Breast epithelium (tissue), 4 donors: ENCODE results near the gene PRPF6. TPM values are rescaled to one million over a fixed set of nuclear protein-coding genes. Genes with fewer than 3 reads are reported as not detected.

ENCODE experiments used
- DNase-seq, 2 donors: peaks; one replicate each; pipeline ENCODE4 v3.0.0-alpha.2; 2019; ENCODE audit warnings: low spot score in 2 of 2
- H3K27ac ChIP-seq, 2 donors: fragments of 200-600 bp; sonication (generic) in 1 of 2; one replicate each; pipeline ENCODE4 v1.5.1; 2016 to 2019; ENCODE audit warnings: mild to moderate bottlenecking in 1 of 2
- H3K27me3 ChIP-seq, 2 donors: fragments of 200-600 bp; sonication (generic) in 1 of 2; one replicate each; pipeline versions ENCODE4 v1.5.1 to v1.6.0; 2017 to 2019; ENCODE audit warnings: control low read depth in 1 of 2, mild to moderate bottlenecking in 1 of 2
- H3K36me3 ChIP-seq: fragments of 200-600 bp; one replicate; pipeline ENCODE4 v1.5.1; 2019
- H3K4me1 ChIP-seq, 2 donors: fragments of 200-600 bp; sonication (generic); one replicate each; pipeline ENCODE4 v1.5.1; 2016 to 2019; ENCODE audit warnings: control low read depth in 1 of 2
- H3K4me3 ChIP-seq, 3 donors: fragments of 200-600 bp; sonication (generic); 1 replicate in 2 of 3; 2 replicates in 1 of 3; pipeline ENCODE4 v1.5.1; 2016 to 2019; ENCODE audit warnings: mild to moderate bottlenecking in 3 of 3, moderate library complexity in 2 of 3
- H3K9me3 ChIP-seq, 2 donors: fragments of 200-600 bp; sonication (generic) in 1 of 2; one replicate each; pipeline ENCODE4 v1.5.1; 2016 to 2019; ENCODE audit warnings: control low read depth in 1 of 2
- POLR2A ChIP-seq: fragments of 450-650 bp; IDR thresholded peaks from one replicate; pipeline ENCODE4 v1.6.1; 2016; ENCODE audit warnings: antibody characterized with exemption, mild to moderate bottlenecking, moderate library complexity
- POLR2AphosphoS5 ChIP-seq, 3 donors: sonication (generic); formaldehyde crosslinking; IDR thresholded peaks; one replicate each; pipeline ENCODE4 v1.6.1; 2017; ENCODE audit warnings: antibody characterized with exemption in 3 of 3
- intact Hi-C: fragments of 100-400 bp; cut with DNase I; formaldehyde crosslinking; loops from one replicate; pipeline ENCODE4 v1.15.1; 2023; ENCODE audit warnings: low total_unique reads
- total RNA-seq, 3 donors: library from RNA; depleted of rRNA; stranded (reverse); fragments of >200 nt; gene quantifications; one replicate each; pipeline ENCODE4 v1.1.0, GENCODE V29; 2016
- TF ChIP-seq, protein P1 (sequence below), 3 donors: fragments of 450-650 bp; IDR thresholded peaks; one replicate each; pipeline ENCODE4 v1.5.1; 2016 to 2017; ENCODE audit warnings: antibody characterized with exemption in 3 of 3, mild to moderate bottlenecking in 3 of 3, moderate library complexity in 3 of 3

The PRPF6 gene
- total RNA-seq, 3 donors from 2014 or later = 53.9 to 67.5 (median 59.6) TPM

DNA sequence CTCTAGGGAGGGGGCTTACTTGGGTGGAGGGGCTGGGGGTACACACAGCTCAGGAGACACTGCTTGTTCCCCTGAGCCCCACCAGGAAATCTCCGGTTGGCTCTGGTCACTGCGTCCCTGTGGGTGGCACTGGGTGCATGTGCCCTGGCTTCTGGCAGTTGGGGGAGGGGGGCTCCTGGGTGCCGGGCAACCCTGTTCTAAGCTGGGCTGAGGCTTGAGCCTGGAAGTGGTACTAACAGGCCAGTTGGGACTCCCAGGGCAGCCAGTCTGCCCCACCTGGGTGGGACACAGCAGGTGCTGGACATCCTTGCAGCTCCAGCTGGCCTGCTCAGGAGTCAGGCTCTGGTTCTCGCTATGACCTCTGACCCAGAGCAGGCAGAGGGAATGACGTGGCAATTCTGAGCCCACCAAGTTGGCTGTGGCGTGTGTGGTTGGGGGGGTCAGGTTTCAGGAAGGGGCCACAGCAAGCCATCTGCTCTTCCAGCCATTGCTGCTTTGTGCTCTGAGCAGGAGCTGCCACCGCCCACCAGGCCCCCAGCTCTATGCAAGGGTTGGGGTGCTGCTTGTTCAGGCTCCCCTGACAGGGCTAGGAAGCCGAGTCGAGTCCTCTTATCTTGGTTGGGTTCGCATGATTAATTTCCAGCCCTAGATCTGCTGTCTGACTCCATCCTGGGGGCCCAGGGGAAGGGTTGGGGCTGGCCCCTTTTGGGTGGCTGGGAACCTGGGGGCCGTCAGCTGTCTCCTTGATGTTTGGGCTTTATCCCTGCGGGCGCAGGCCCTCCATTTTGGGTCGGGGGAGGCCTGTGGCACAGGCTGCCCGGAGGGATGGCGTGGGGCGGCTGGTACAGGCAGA lies 55.6 kb downstream of the PRPF6 start:
- no peak for DNase-seq
- H3K27me3 ChIP-seq = peaks cover 0 to 11% of the 10 kb centered on the region in 2 donors
- H3K4me3 ChIP-seq = no peak overlapping the region
- no peaks in the 10 kb centered on the region for H3K36me3 ChIP-seq
- H3K27ac ChIP-seq = no peak overlapping the region
- H3K4me1 ChIP-seq = no peaks in the 10 kb centered on the region
- H3K9me3 ChIP-seq = no peaks in the 10 kb centered on the region
- intact Hi-C loops = no loop called here
- TF ChIP-seq, protein P1, sequence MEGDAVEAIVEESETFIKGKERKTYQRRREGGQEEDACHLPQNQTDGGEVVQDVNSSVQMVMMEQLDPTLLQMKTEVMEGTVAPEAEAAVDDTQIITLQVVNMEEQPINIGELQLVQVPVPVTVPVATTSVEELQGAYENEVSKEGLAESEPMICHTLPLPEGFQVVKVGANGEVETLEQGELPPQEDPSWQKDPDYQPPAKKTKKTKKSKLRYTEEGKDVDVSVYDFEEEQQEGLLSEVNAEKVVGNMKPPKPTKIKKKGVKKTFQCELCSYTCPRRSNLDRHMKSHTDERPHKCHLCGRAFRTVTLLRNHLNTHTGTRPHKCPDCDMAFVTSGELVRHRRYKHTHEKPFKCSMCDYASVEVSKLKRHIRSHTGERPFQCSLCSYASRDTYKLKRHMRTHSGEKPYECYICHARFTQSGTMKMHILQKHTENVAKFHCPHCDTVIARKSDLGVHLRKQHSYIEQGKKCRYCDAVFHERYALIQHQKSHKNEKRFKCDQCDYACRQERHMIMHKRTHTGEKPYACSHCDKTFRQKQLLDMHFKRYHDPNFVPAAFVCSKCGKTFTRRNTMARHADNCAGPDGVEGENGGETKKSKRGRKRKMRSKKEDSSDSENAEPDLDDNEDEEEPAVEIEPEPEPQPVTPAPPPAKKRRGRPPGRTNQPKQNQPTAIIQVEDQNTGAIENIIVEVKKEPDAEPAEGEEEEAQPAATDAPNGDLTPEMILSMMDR (IDR thresholded peaks at IDR 0.05) = no peak
- TF ChIP-seq POLR2AphosphoS5 (IDR thresholded peaks at IDR 0.05) (no peak), POLR2A (no peak)

DNA sequence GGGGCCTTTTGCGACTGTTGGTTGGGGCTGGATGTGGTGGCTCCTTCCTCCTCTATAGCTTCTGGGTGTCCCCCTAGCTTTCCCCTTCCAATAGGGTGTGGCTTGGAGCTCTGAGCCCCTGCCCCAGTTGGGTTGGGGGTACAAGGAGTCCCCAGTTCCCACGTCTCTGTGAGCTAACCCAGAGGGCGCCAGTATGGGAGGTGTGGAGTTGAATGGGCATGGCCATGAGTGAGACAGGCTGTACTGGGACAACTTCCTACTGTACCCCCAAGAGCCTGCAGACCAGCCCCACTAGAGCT lies 56.2 kb downstream of the PRPF6 start:
- Histone ChIP-seq H3K27me3 (peaks cover 0 to 17% of the 10 kb centered on the region in 2 donors), H3K9me3 (no peaks in the 10 kb centered on the region), H3K36me3 (no peaks in the 10 kb centered on the region), H3K4me1 (peaks cover 0 to 3% of the 10 kb centered on the region in 2 donors), H3K4me3 (no peak overlapping the region), H3K27ac (no peak overlapping the region)
- TF ChIP-seq POLR2AphosphoS5 (IDR thresholded peaks at IDR 0.05) = no peak
- TF ChIP-seq, protein P1 (IDR thresholded peaks at IDR 0.05) = no peak
- TF ChIP-seq POLR2A = no peak
- intact Hi-C loops = no loop called here
- DNase-seq = no peak

DNA sequence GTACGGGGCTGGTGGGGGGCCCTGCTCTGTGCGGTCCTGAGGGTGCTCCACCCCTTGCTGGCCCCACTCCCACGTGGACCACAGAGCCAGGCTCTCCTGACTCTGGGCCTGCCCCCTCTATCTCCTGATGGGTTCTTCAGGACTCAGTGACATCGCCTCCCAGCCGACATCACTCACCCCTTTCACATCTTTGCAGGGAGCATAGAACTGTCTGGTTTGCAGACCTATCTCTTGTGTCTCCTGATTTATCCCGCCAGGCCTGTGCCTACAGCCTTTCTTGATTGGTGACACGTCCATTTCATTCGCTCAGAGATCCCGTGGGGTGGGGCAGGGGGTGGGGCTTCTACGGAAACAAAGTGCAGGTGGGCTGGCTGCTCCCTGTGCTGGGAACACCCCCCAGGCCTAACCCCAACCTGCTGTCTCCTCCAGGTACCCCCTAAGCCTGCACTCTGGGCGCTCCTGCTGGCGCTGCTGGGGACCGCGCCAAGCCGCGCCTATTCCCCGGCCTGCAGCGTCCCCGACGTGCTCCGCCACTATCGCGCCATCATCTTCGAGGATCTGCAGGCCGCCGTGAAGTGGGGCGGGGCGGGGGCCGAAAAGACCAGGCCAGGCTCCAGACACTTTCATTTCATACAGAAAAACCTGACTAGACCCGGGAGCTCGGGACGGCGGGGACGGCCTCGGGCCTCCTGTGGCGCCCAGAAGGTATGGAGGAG lies 56.7 kb downstream of the PRPF6 start:
- no peak for TF ChIP-seq POLR2AphosphoS5 (IDR thresholded peaks at IDR 0.05)
- TF ChIP-seq POLR2A = no peak
- TF ChIP-seq, protein P1 (IDR thresholded peaks at IDR 0.05) = no peak
- Histone ChIP-seq H3K9me3 (no peaks in the 10 kb centered on the region), H3K36me3 (no peaks in the 10 kb centered on the region), H3K27ac (no peak overlapping the region), H3K27me3 (peaks cover 0 to 20% of the 10 kb centered on the region in 2 donors), H3K4me1 (peaks cover 0 to 4% of the 10 kb centered on the region in 2 donors), H3K4me3 (peak overlapping the region; percentile 36 to 82 (median 57))
- DNase-seq = no peak
- intact Hi-C loops = no loop called here

DNA sequence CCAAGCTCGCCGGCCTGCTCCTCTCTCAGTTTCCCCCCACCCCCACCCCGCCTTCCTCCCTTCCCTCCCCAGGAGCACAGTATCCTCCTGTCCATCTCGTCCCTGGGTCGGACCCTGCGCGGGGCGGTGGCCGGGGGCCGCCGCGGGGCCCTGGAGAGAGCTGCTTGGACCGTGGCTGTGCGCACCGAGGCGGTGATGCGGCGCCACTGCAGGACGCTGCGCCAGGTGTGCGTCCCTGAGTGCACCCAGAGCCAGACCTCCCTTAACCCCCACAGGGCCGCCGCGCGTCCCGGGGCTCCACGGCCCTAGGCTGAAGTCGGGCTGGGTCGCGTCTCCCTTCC lies 57.3 kb downstream of the PRPF6 start:
- no peak overlapping the region for H3K27ac ChIP-seq
- peak overlapping the region; percentile 36 to 82 (median 57) for H3K4me3 ChIP-seq
- peaks cover 0 to 20% of the 10 kb centered on the region in 2 donors for H3K27me3 ChIP-seq
- no peak for DNase-seq
- intact Hi-C loops = no loop called here
- no peaks in the 10 kb centered on the region for H3K36me3 ChIP-seq
- peaks cover 0 to 4% of the 10 kb centered on the region in 2 donors for H3K4me1 ChIP-seq
- H3K9me3 ChIP-seq = no peaks in the 10 kb centered on the region
- TF ChIP-seq POLR2A = no peak
- no peak for TF ChIP-seq POLR2AphosphoS5 (IDR thresholded peaks at IDR 0.05)
- TF ChIP-seq, protein P1 (IDR thresholded peaks at IDR 0.05) = no peak
